Cardiac fibroblast (primary cell): ENCODE results near the gene COL27A1.
"Not testable (repeated sequence)": the region's sequence is repeated elsewhere in the genome, so short reads cannot be mapped to it uniquely, and the experiment has no call there.

Experiments
- DNase-seq, 2 donors: peaks; one replicate each; pipeline versions ENCODE4 v3.0.0 to v3.0.0-alpha.2; 2010; ENCODE audit warnings: low read depth in 2 of 2
- H3K4me3 ChIP-seq, 2 donors: replicated peaks in 1 of 2; 1 replicate in 1 of 2; 2 replicates in 1 of 2; pipeline ENCODE4 v1.5.1; 2011; ENCODE audit warnings: low read depth in 2 of 2, low read length in 2 of 2, mild to moderate bottlenecking in 2 of 2, moderate library complexity in 1 of 2
- CTCF ChIP-seq: IDR thresholded peaks from one replicate; pipeline ENCODE4 v1.5.1; 2011; ENCODE audit warnings: low read depth, mild to moderate bottlenecking, low read length, inconsistent platforms

COL27A1 gene

GRCh38 chr9:114186605-114187289 lies 31.4 kb downstream of the COL27A1 start:
- no peak overlapping the region for H3K4me3 ChIP-seq
- no peak for DNase-seq
- no peak for TF ChIP-seq CTCF

GRCh38 chr9:114187827-114188226 lies 32.5 kb downstream of the COL27A1 start:
- DNase-seq: no peak
- no peak for TF ChIP-seq CTCF
- H3K4me3 ChIP-seq: no peak overlapping the region

GRCh38 chr9:114189823-114190562 lies 34.7 kb downstream of the COL27A1 start:
- peak in 1 of 2 donors; percentile 47 for DNase-seq
- TF ChIP-seq CTCF: no peak
- no peak overlapping the region for H3K4me3 ChIP-seq

GRCh38 chr9:114190563-114190905 lies 35.2 kb downstream of the COL27A1 start:
- TF ChIP-seq CTCF: no peak
- DNase-seq: no peak

GRCh38 chr9:114191402-114191801 lies 36.1 kb downstream of the COL27A1 start:
- not testable (repeated sequence) for DNase-seq, H3K4me3 ChIP-seq

More at GRCh38 chr9:114190563-114190905, 35.2 kb downstream of the COL27A1 start:
- H3K4me3 ChIP-seq: no peak overlapping the region

- no peak for TF ChIP-seq CTCF
- H3K4me3 ChIP-seq: no peak overlapping the region
- no peak for DNase-seq
Measured at GRCh38 chr9:114192539-114192938, 37.2 kb downstream of the COL27A1 start.

- TF ChIP-seq CTCF: no peak
- DNase-seq: no peak
- no peak overlapping the region for H3K4me3 ChIP-seq
Measured at GRCh38 chr9:114193090-114193489, 37.8 kb downstream of the COL27A1 start.
